AG08395 (cell line): ENCODE measurements around the gene CEP63.
A peak's percentile ranks its signal among the peaks of the same experiment; 100 is the strongest.

Experiments used
- DNase-seq: peaks from one replicate; pipeline ENCODE4 v3.0.0; 2012; ENCODE audit warnings: mixed read lengths, low spot score

The CEP63 gene

GRCh38 chr3:134468519-134468918, 17.3 kb upstream of the CEP63 start:
- DNase-seq = no peak

GRCh38 chr3:134471521-134472193, 14.2 kb upstream of the CEP63 start:
- no peak for DNase-seq

GRCh38 chr3:134472831-134473230, 13.0 kb upstream of the CEP63 start:
- DNase-seq = no peak

DNA sequence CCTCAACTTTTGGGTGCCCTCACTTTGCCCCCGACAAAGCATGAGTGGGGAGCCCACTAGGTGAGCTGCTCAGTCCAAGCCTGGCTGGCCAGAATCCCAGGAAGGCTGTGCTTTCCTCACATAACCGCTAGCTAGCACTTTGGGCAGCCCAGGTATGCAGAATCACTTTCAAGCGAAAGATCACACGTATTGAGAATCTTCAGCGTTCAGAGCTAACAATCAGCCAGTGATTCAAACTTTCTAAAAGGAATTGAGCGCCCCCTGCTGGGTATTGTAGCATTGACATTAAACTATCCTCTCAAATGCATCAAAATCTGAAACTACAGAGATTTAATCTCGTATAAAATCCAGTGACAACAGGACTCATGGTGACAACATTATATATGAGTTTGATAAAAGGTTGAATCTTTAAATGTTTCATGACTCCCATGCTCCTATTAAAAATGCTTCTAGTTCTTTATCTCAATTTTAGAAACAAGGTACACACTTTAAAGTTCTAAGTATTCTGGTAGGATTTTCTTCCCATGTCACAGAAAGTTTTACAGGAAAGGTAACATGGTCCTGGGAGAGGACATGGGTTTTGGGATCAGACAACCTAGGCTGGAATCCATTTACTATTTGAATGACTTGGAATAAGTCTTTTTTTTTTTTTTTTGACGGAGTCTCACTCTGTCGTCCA, 11.8 kb upstream of the CEP63 start:
- peak; percentile 52 for DNase-seq

GRCh38 chr3:134474956-134475355, 10.9 kb upstream of the CEP63 start:
- no peak for DNase-seq

GRCh38 chr3:134476306-134476705, 9.6 kb upstream of the CEP63 start:
- no peak for DNase-seq

DNA sequence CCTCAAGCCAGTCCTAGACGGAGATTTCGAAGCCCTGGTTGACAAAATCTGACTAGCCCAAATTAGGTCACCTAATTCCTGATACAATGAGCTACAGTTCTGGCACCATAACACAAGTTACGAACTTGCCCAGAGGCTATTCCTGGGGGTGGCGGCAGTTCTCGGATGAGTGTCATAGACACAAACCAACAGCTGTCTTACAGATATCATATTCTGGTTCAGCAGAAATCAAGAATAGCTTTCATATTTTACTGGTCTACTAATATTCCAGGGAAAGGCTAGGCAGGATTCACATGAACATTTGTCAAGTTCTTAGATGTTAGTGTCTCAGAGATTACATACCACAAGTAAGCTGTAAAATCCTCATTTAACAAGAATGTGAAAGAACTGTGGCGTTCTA, 8.9 kb upstream of the CEP63 start:
- DNase-seq = peak; percentile 41

- DNase-seq = peak; percentile 27
Observed at GRCh38 chr3:134477938-134478337, 7.9 kb upstream of the CEP63 start.

DNA sequence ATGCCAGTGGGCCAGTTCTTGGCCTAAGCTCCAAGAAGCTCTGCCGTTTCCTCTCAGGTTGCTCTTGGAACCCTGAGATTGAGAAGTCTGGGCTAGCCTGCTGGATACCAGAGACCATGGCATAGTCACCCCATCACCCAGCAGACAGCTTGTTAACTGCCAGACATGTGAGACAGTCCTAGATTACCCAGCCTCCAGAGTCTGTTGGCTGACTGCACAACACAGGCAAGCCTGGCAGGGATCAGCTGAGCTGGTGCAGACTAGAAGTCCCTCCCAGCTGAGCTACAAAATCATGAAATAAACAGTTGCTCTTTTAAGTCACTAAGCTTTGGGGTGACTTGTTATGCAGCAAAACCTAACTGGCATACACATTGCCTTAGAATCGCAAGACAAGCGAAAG, 5.3 kb upstream of the CEP63 start:
- no peak for DNase-seq

DNA sequence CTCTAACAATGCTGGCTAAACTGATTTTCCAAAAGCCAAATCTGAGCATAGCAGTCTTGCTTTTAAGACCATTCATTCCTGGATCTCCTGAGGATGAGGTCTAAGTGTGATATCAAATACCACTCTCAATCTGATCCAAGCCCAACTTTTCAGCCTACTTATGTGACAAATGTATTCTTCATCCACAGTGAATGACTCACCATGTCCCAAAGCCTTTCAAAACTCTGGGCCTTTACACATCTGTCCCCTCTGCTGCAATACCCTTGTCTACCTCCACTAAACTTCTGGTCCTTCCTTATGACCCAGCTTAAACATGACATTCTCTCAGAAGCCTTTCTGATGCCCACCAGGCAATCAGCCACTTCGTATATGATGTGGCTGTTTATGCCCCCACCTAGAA, 4.7 kb upstream of the CEP63 start:
- DNase-seq = no peak

GRCh38 chr3:134482622-134483021, 3.2 kb upstream of the CEP63 start:
- DNase-seq = no peak

- peak; percentile 67 for DNase-seq
Observed at GRCh38 chr3:134483195-134483900, 2.5 kb upstream of the CEP63 start.

DNA sequence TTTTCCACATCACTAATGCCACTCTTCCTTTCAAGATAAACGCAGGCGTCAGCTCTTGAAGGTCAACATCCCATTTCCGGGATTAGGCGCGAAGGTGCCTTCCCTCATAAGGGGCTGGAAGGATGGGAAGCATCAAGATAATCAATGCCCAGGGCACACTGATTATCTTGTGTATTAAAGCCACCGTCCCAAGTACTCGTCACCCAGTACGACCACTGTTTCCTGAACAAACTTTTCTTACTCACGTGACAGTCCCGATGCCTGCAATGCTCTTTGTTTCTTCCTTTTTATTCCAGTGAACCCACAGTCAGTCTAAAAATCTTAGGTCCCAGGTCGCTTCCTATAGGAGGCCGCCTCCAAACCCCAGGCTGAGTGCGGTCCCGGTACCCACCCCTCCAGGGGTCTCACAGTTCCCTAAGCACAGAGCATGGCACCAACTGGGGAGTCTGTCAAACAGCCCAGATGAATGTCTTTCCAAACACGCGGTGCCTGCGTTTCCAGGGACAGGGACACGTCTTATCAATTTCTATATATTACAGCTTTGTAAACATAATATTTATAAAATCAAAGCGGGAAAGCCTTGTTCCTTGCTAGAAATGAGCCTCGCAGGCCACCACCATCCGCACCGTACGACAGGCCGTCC, 661 bp upstream of the CEP63 start:
- DNase-seq = no peak

GRCh38 chr3:134486577-134487041, 752 bp downstream of the CEP63 start:
- DNase-seq = no peak

DNA sequence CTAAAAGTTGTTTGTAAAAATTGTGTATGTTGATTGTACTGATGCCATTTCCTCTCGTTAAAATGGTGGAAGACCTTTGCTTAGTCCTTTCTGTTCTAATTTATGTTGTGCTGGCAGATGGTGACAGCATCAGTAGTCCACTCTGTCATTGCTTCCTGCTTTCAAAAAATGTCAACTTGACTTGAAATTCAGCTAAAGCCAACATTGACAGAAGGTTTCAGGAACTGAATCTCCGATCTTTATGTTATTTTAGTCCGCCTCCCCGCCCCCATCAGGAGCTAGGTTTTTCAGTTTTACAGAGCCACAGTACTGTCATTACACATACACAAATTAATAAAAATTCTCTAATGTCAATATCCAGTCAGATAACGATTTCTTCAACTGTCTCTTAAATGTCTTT, 1.5 kb downstream of the CEP63 start:
- DNase-seq = no peak

GRCh38 chr3:134494495-134494894, 8.6 kb downstream of the CEP63 start:
- no peak for DNase-seq

GRCh38 chr3:134495980-134496379, 10.1 kb downstream of the CEP63 start:
- no peak for DNase-seq

GRCh38 chr3:134496471-134497071, 10.7 kb downstream of the CEP63 start:
- no peak for DNase-seq

- no peak for DNase-seq
Observed at GRCh38 chr3:134503266-134503665, 17.4 kb downstream of the CEP63 start.

- no peak for DNase-seq
Observed at GRCh38 chr3:134504132-134504531, 18.3 kb downstream of the CEP63 start.

DNA sequence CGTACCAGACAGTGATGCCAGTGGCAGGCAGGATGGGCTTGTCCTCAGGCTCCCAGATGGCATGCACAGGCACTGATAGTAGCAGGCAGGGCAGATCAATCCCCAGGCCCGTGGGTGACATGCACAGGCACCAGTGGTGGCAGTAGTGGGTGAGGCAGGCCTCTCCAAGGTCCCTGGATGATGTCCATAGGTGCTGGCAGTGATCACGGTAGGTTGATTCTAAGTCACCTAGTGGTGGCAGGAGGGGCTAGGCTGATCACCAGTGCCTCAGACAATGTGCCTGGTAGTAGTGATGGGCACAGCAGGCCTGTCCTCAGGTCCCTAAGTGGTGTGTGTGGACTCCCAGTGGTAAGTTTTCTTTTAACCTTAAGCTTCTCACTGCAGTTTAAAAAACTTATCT, 19.6 kb downstream of the CEP63 start:
- no peak for DNase-seq

- no peak for DNase-seq
Observed at GRCh38 chr3:134511500-134511899, 25.6 kb downstream of the CEP63 start.
